Body of pancreas (tissue), 4 donors: Measurements from ENCODE around the gene RAB7A.

Source experiments
- POLR2A ChIP-seq, 3 donors: fragments of 450-650 bp; IDR thresholded peaks; one replicate each; pipeline ENCODE4 v1.6.1; 2016; ENCODE audit warnings: antibody characterized with exemption in 3 of 3, mild to moderate bottlenecking in 2 of 3
- TF ChIP-seq, protein P1 (sequence below), 7 experiments: fragments of 450-650 bp in 4 of 7; fragments of 200-600 bp in 3 of 7; sonication (generic) in 3 of 7; IDR thresholded peaks; one replicate each; pipeline ENCODE4 v1.5.1; 2016 to 2019; ENCODE audit warnings: antibody characterized with exemption in 7 of 7

DNA sequence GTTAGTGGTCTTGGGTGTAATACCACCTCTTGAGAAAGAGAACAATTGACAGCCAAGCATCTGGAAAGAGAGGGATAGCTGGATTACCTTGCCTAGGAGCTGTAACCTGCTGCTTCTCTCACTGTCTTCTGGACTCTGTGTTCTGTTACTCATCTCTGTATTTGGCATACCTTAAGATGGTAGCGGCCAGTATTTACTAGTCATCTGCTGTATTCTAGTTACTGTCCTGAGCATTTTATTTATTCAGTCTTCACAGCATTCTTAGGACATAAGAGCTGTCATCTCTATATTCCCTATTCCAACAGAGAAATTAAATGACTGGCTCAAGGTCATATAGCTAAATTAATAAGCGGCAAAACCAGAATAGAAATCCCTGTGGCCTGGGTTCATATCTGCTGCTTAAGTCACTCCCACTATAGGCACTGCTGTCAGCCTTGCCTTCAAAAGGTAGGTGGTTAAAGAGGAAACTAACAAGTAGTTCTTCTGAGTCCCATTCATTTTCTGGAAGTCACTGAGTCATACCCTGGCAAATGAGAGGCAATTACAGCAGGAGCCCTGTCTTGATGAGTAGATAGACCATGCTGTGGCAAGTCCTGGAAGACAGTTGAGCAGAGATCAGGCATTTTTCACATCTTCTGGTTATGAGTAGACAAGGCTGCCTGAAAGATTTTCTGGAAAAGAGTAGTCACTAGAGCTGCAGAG is 68.2 kb downstream of the RAB7A start:
- TF ChIP-seq, protein P1, sequence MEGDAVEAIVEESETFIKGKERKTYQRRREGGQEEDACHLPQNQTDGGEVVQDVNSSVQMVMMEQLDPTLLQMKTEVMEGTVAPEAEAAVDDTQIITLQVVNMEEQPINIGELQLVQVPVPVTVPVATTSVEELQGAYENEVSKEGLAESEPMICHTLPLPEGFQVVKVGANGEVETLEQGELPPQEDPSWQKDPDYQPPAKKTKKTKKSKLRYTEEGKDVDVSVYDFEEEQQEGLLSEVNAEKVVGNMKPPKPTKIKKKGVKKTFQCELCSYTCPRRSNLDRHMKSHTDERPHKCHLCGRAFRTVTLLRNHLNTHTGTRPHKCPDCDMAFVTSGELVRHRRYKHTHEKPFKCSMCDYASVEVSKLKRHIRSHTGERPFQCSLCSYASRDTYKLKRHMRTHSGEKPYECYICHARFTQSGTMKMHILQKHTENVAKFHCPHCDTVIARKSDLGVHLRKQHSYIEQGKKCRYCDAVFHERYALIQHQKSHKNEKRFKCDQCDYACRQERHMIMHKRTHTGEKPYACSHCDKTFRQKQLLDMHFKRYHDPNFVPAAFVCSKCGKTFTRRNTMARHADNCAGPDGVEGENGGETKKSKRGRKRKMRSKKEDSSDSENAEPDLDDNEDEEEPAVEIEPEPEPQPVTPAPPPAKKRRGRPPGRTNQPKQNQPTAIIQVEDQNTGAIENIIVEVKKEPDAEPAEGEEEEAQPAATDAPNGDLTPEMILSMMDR (IDR thresholded peaks at IDR 0.05) = no peak
- no peak for TF ChIP-seq POLR2A (IDR thresholded peaks at IDR 0.05)
